SK-N-SH (cell line): ENCODE data around the gene INPP5A. TPM values are rescaled to one million over a fixed set of nuclear protein-coding genes. Genes with fewer than 3 reads are reported as not detected.

Experiments used
- CTCF ChIA-PET: fragments of 300-600, 350-600 bp; formaldehyde crosslinking; extraction: SDS; loops from one replicate; lab custom pipeline; 2021; lab: Yijun Ruan, JAX
- POLR2A ChIA-PET: fragments of 350-600 bp; sonication (Branson Sonifier 250); formaldehyde crosslinking; extraction: SDS; loops from one replicate; lab custom pipeline; 2020; ENCODE audit warnings: antibody characterized with exemption, inconsistent platforms; lab: Yijun Ruan, JAX
- DNase-seq: peaks from one replicate; pipeline ENCODE4 v3.0.0; 2012
- H2AFZ ChIP-seq: fragments of 200-600 bp; sonication (generic); 2 replicates; pipeline ENCODE4 v1.8.1; 2016; ENCODE audit warnings: antibody characterized with exemption, mild to moderate bottlenecking, low read depth
- H3F3A ChIP-seq: fragments of 200-600 bp; sonication (generic); replicated peaks from 2 replicates; pipeline ENCODE3; 2016; ENCODE audit warnings: antibody characterized with exemption, mild to moderate bottlenecking; ENCODE audit not compliant: insufficient read depth
- H3K27ac ChIP-seq, 2 experiments: fragments of 200-500 bp in 1 of 2; fragments of 200-600 bp in 1 of 2; sonication (Bioruptor generic) in 1 of 2; sonication (generic), shearing (Covaris generic) in 1 of 2; 2 replicates each; pipeline versions ENCODE4 v1.5.1 to v1.6.1; 2014 to 2016; ENCODE audit warnings: low read depth in 2 of 2, inconsistent platforms in 1 of 2, low read length in 1 of 2, mild to moderate bottlenecking in 1 of 2, mixed read lengths in 1 of 2
- H3K27me3 ChIP-seq: fragments of 200-600 bp; sonication (generic), shearing (Covaris generic); 2 replicates; pipeline ENCODE4 v1.6.1; 2016; ENCODE audit warnings: mixed run types; ENCODE audit not compliant: insufficient read depth
- H3K36me3 ChIP-seq, 2 experiments: fragments of 200-500 bp in 1 of 2; fragments of 200-600 bp in 1 of 2; sonication (Bioruptor generic) in 1 of 2; sonication (generic) in 1 of 2; replicated peaks in 1 of 2; 2 replicates each; pipeline versions ENCODE3 to v1.5.1; 2014 to 2016; ENCODE audit warnings: low read length in 1 of 2, mild to moderate bottlenecking in 1 of 2; ENCODE audit not compliant: insufficient read depth in 2 of 2, control insufficient read depth in 1 of 2
- H3K4me1 ChIP-seq, 2 experiments: fragments of 200-500 bp in 1 of 2; fragments of 200-600 bp in 1 of 2; sonication (Bioruptor generic) in 1 of 2; sonication (generic), shearing (Covaris generic) in 1 of 2; 2 replicates each; pipeline versions ENCODE4 v1.5.1 to v1.6.1; 2014 to 2016; ENCODE audit warnings: low read depth in 1 of 2, low read length in 1 of 2, mixed run types in 1 of 2; ENCODE audit not compliant: insufficient read depth in 2 of 2, control insufficient read depth in 1 of 2
- H3K4me2 ChIP-seq: fragments of 200-600 bp; sonication (generic), shearing (Covaris generic); 2 replicates; pipeline ENCODE4 v1.6.1; 2017; ENCODE audit warnings: mixed run types
- H3K4me3 ChIP-seq, 2 experiments: fragments of 200-500 bp in 1 of 2; fragments of 200-600 bp in 1 of 2; sonication (Bioruptor generic) in 1 of 2; sonication (generic), shearing (Covaris generic) in 1 of 2; 2 replicates each; pipeline versions ENCODE4 v1.5.1 to v1.8.1; 2014 to 2016; ENCODE audit warnings: low read depth in 2 of 2, inconsistent platforms in 1 of 2, low read length in 1 of 2, mild to moderate bottlenecking in 1 of 2, mixed read lengths in 1 of 2, moderate library complexity in 1 of 2
- H3K79me2 ChIP-seq: fragments of 200-600 bp; sonication (generic); 2 replicates; pipeline ENCODE4 v1.8.1; 2017; ENCODE audit warnings: mild to moderate bottlenecking; ENCODE audit not compliant: insufficient read depth
- H3K9ac ChIP-seq: fragments of 200-600 bp; sonication (generic); 2 replicates; pipeline ENCODE4 v1.6.1; 2017; ENCODE audit warnings: mixed run types
- H3K9me2 ChIP-seq: fragments of 200-600 bp; sonication (generic); 2 replicates; pipeline ENCODE4 v1.6.1; 2017; ENCODE audit warnings: mixed run types
- H3K9me3 ChIP-seq: fragments of 200-600 bp; sonication (generic); 2 replicates; pipeline ENCODE4 v1.6.1; 2017; ENCODE audit warnings: mixed run types, mild to moderate bottlenecking, moderate library complexity
- H4K20me1 ChIP-seq: fragments of 200-600 bp; sonication (generic); 2 replicates; pipeline ENCODE4 v1.6.1; 2017; ENCODE audit warnings: mild to moderate bottlenecking, mixed run types; ENCODE audit not compliant: insufficient read depth
- CHD2 ChIP-seq: fragments of 150-350 bp; IDR thresholded peaks from 2 replicates; pipeline ENCODE4 v1.6.1; 2018; ENCODE audit warnings: low read length; ENCODE audit not compliant: partially characterized antibody
- CTCF ChIP-seq: fragments of 200-600 bp; sonication (generic); IDR thresholded peaks from 2 replicates; pipeline ENCODE4 v1.6.1; 2017; ENCODE audit warnings: antibody characterized with exemption, mild to moderate bottlenecking, moderate library complexity
- FOSL2 ChIP-seq: IDR thresholded peaks from 2 replicates; pipeline ENCODE4 v1.4.0; 2012; ENCODE audit warnings: low read depth, mild to moderate bottlenecking, moderate library complexity, borderline replicate concordance
- GABPA ChIP-seq: IDR thresholded peaks from 2 replicates; pipeline ENCODE4 v1.4.0; 2012; ENCODE audit warnings: low read depth, mild to moderate bottlenecking
- GATA2 ChIP-seq: sonication (generic); formaldehyde crosslinking; IDR thresholded peaks from 2 replicates; pipeline ENCODE4 v1.5.0; 2020; ENCODE audit warnings: mild to moderate bottlenecking, missing genetic modification reagents
- JUND ChIP-seq: IDR thresholded peaks from 2 replicates; pipeline ENCODE4 v1.4.0; 2012
- NFIC ChIP-seq: IDR thresholded peaks from 2 replicates; pipeline ENCODE4 v1.4.0; 2012; ENCODE audit warnings: borderline replicate concordance
- RAD21 ChIP-seq: IDR thresholded peaks from 2 replicates; pipeline ENCODE4 v1.6.1; 2012; ENCODE audit warnings: mild to moderate bottlenecking, low read length
- REST ChIP-seq: IDR thresholded peaks from 2 replicates; pipeline ENCODE4 v1.6.1; 2012; ENCODE audit warnings: mild to moderate bottlenecking, low read depth, low read length, moderate library complexity
- RFX5 ChIP-seq: IDR thresholded peaks from 2 replicates; pipeline ENCODE4 v1.6.1; 2012; ENCODE audit warnings: mild to moderate bottlenecking, improper control_type of control experiment, low read length
- RXRA ChIP-seq: IDR thresholded peaks from 2 replicates; pipeline ENCODE4 v1.4.0; 2012; ENCODE audit warnings: low read depth, mild to moderate bottlenecking, borderline replicate concordance
- TAF1 ChIP-seq: IDR thresholded peaks from 2 replicates; pipeline ENCODE4 v1.6.1; 2012; ENCODE audit warnings: low read depth, mild to moderate bottlenecking, low read length, moderate library complexity, borderline replicate concordance
- TCF12 ChIP-seq: IDR thresholded peaks from 2 replicates; pipeline ENCODE4 v1.4.0; 2012
- USF1 ChIP-seq: IDR thresholded peaks from 2 replicates; pipeline ENCODE4 v1.4.0; 2012; ENCODE audit warnings: low read depth, borderline replicate concordance
- USF2 ChIP-seq: fragments of 150-350 bp; IDR thresholded peaks from 2 replicates; pipeline ENCODE4 v1.6.1; 2017; ENCODE audit warnings: antibody characterized with exemption, low read length, low read depth, borderline replicate concordance
- WGBS: methylation state at CpG from one replicate; pipeline ENCODE4 v1.1.6; 2017; ENCODE audit warnings: low lambda C conversion rate; 5-methylcytosine and 5-hydroxymethylcytosine counted together
- polyA plus RNA-seq, 3 experiments: library from polyadenylated mRNA; depleted of rRNA; stranded (reverse); fragments of >200 nt; gene quantifications; 2 replicates each; pipeline ENCODE4 v1.2.3, GENCODE V29; 2012
- TF ChIP-seq, protein P1 (sequence below): IDR thresholded peaks from 2 replicates; pipeline ENCODE4 v1.4.0; 2012; ENCODE audit warnings: low read depth, borderline replicate concordance
- TF ChIP-seq, protein P2 (sequence below): fragments of 150-350 bp; IDR thresholded peaks from 2 replicates; pipeline ENCODE4 v1.6.1; 2016; ENCODE audit warnings: mild to moderate bottlenecking, low read depth, low read length

Gene INPP5A
- polyA plus RNA-seq, 1 of the 3 experiments (the other 2 are of a cell fraction) = 12.0 TPM

DNA sequence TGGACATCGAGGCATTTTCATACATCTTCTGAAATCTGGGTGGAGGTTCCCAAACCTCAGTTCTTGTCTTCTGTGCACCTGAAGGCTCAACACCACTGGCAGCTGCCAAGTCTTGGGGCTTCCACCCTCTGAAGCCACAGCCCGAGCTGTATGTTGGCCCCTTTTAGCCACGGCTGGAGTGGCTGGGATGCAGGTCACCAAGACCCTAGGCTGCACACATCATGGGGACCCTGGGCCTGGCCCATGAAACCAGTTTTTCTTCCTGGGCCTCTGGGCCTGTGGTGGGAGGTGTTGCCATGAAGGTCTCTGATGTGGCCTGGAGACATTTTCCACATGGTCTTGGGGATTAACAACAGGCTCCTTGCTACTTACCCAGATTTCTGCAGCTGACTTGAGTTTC is 62.1 kb downstream of the INPP5A start:
- Histone ChIP-seq H3K9me2 (no peaks in the 10 kb centered on the region), H2AFZ (no peak overlapping the region), H3K27me3 (no peaks in the 10 kb centered on the region), H3K9me3 (no peaks in the 10 kb centered on the region), H3K4me1 (no peaks in the 10 kb centered on the region; a peak in 1 of 4 replicates), H3K27ac (no peak overlapping the region), H3F3A (no peaks in the 10 kb centered on the region), H4K20me1 (peaks cover 4% of the 10 kb centered on the region; the same call in 1 of the 2 replicates), H3K79me2 (peaks cover 24% of the 10 kb centered on the region), H3K9ac (no peak overlapping the region), H3K36me3 (no peaks in the 10 kb centered on the region), H3K4me2 (no peak overlapping the region), H3K4me3 (no peak overlapping the region)
- CTCF ChIA-PET = interaction anchor here (0.6 kb wide), 1 partner anchor 22 kb away, joined by 3 read pairs; no protein-coding TSS in a partner anchor
- DNase-seq = no peak
- 100% methylated on average over 1 of the region's 3 CpGs for WGBS
- TF ChIP-seq TCF12 (no peak), GABPA (no peak), CTCF (no peak)
- POLR2A ChIA-PET = no interaction called here

DNA sequence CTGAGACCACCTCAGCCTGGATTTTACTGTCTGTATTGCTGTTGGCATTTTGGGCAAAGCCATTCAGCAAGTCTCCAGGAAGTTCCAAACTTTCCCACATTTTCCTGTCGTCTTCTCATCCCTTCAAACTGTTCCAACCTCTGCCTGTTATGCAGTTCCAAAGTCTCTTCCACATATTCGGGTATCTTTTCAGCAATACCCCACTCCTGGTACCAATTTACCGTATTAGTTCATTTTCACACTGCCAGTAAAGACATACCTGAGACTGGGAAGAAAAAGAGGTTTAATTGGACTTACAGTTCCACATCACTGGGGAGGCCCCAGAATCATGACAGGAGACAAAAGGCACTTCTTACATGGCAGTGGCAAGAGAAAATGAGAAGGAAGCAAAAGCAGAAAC is 62.8 kb downstream of the INPP5A start:
- Histone ChIP-seq H3K9me2 (no peaks in the 10 kb centered on the region), H3K9ac (no peak overlapping the region), H3K4me1 (peaks cover 0 to under 1% of the 10 kb centered on the region in 2 experiments; a peak in 1 of 4 replicates), H3F3A (no peaks in the 10 kb centered on the region), H3K27me3 (no peaks in the 10 kb centered on the region), H3K4me2 (no peak overlapping the region), H3K9me3 (no peaks in the 10 kb centered on the region), H4K20me1 (peaks cover 4% of the 10 kb centered on the region; the same call in 1 of the 2 replicates), H3K27ac (no peak overlapping the region), H2AFZ (no peak overlapping the region), H3K79me2 (peaks cover 18% of the 10 kb centered on the region), H3K36me3 (no peaks in the 10 kb centered on the region), H3K4me3 (no peak overlapping the region)
- CTCF ChIA-PET = no interaction called here
- POLR2A ChIA-PET = no interaction called here
- no peak for DNase-seq
- WGBS = 75% methylated on average over 3 of the region's 3 CpGs
- TF ChIP-seq REST (no peak), TAF1 (no peak), TCF12 (no peak), USF1 (no peak), USF2 (no peak), GATA2 (CRISPR knock-in tag) (no peak), RAD21 (no peak), JUND (no peak), RXRA (no peak), NFIC (no peak), FOSL2 (no peak), RFX5 (no peak), CHD2 (no peak)
- TF ChIP-seq, protein P1, sequence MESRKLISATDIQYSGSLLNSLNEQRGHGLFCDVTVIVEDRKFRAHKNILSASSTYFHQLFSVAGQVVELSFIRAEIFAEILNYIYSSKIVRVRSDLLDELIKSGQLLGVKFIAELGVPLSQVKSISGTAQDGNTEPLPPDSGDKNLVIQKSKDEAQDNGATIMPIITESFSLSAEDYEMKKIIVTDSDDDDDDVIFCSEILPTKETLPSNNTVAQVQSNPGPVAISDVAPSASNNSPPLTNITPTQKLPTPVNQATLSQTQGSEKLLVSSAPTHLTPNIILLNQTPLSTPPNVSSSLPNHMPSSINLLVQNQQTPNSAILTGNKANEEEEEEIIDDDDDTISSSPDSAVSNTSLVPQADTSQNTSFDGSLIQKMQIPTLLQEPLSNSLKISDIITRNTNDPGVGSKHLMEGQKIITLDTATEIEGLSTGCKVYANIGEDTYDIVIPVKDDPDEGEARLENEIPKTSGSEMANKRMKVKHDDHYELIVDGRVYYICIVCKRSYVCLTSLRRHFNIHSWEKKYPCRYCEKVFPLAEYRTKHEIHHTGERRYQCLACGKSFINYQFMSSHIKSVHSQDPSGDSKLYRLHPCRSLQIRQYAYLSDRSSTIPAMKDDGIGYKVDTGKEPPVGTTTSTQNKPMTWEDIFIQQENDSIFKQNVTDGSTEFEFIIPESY = no peak
- TF ChIP-seq, protein P2, sequence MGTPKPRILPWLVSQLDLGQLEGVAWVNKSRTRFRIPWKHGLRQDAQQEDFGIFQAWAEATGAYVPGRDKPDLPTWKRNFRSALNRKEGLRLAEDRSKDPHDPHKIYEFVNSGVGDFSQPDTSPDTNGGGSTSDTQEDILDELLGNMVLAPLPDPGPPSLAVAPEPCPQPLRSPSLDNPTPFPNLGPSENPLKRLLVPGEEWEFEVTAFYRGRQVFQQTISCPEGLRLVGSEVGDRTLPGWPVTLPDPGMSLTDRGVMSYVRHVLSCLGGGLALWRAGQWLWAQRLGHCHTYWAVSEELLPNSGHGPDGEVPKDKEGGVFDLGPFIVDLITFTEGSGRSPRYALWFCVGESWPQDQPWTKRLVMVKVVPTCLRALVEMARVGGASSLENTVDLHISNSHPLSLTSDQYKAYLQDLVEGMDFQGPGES = no peak
